Vagina (tissue), 2 donors: ENCODE data around the gene CEMIP2.

ENCODE experiments used
- POLR2A ChIP-seq, 2 donors: fragments of 450-650 bp; IDR thresholded peaks; one replicate each; pipeline ENCODE4 v1.6.1; 2017; ENCODE audit warnings: antibody characterized with exemption in 2 of 2, mild to moderate bottlenecking in 2 of 2, moderate library complexity in 2 of 2
- TF ChIP-seq, protein P1 (sequence below), 3 experiments: fragments of 450-650 bp in 2 of 3; fragments of 200-600 bp in 1 of 3; sonication (generic) in 1 of 3; IDR thresholded peaks; one replicate each; pipeline ENCODE4 v1.5.1; 2017 to 2019; ENCODE audit warnings: antibody characterized with exemption in 3 of 3, mild to moderate bottlenecking in 2 of 3, moderate library complexity in 2 of 3

- TF ChIP-seq, protein P1, sequence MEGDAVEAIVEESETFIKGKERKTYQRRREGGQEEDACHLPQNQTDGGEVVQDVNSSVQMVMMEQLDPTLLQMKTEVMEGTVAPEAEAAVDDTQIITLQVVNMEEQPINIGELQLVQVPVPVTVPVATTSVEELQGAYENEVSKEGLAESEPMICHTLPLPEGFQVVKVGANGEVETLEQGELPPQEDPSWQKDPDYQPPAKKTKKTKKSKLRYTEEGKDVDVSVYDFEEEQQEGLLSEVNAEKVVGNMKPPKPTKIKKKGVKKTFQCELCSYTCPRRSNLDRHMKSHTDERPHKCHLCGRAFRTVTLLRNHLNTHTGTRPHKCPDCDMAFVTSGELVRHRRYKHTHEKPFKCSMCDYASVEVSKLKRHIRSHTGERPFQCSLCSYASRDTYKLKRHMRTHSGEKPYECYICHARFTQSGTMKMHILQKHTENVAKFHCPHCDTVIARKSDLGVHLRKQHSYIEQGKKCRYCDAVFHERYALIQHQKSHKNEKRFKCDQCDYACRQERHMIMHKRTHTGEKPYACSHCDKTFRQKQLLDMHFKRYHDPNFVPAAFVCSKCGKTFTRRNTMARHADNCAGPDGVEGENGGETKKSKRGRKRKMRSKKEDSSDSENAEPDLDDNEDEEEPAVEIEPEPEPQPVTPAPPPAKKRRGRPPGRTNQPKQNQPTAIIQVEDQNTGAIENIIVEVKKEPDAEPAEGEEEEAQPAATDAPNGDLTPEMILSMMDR (IDR thresholded peaks at IDR 0.05), result no peak
- no peak for TF ChIP-seq POLR2A (IDR thresholded peaks at IDR 0.05)
Observed at GRCh38 chr9:71662082-71662481, 106.2 kb downstream of the CEMIP2 start.
